GM23338 (cell line): Measurements from ENCODE around the gene AGRN. TPM values are rescaled to one million over a fixed set of nuclear protein-coding genes. Genes with fewer than 3 reads are reported as not detected.

ENCODE experiments used
- ATAC-seq: fragments of 200-7000 bp; cut with Tn5 transposase; 3 replicates; pipeline ENCODE4 v1.9.1; 2020
- DNase-seq: peaks from one replicate; pipeline ENCODE4 v3.0.0-alpha.2; 2015; ENCODE audit warnings: low spot score
- H2AFZ ChIP-seq: fragments of 200-600 bp; sonication (generic); 2 replicates; pipeline ENCODE4 v1.8.0; 2016; ENCODE audit warnings: antibody characterized with exemption, mild to moderate bottlenecking, moderate library complexity
- H3F3A ChIP-seq: fragments of 200-600 bp; sonication (generic); replicated peaks from 2 replicates; pipeline ENCODE4 v1.8.0; 2017; ENCODE audit warnings: antibody characterized with exemption, mixed run types, low read depth
- H3K27ac ChIP-seq: fragments of 200-600 bp; sonication (generic); 2 replicates; pipeline ENCODE4 v1.6.1; 2016; ENCODE audit warnings: low read depth
- H3K27me3 ChIP-seq: fragments of 200-600 bp; sonication (generic); 2 replicates; pipeline ENCODE4 v1.8.0; 2016; ENCODE audit warnings: mild to moderate bottlenecking, mixed run types, moderate library complexity; ENCODE audit not compliant: insufficient read depth
- H3K36me3 ChIP-seq: fragments of 200-600 bp; sonication (generic); 2 replicates; pipeline ENCODE4 v1.8.0; 2016; ENCODE audit warnings: mild to moderate bottlenecking; ENCODE audit not compliant: insufficient read depth
- H3K4me1 ChIP-seq: fragments of 200-600 bp; sonication (generic); 2 replicates; pipeline ENCODE4 v1.8.0; 2016; ENCODE audit warnings: mild to moderate bottlenecking, moderate library complexity; ENCODE audit not compliant: insufficient read depth
- H3K4me2 ChIP-seq: fragments of 200-600 bp; sonication (generic); 2 replicates; pipeline ENCODE4 v1.7.1; 2017; ENCODE audit warnings: mixed run types
- H3K4me3 ChIP-seq: fragments of 200-600 bp; sonication (generic); 2 replicates; pipeline ENCODE4 v1.6.1; 2016; ENCODE audit warnings: mixed run types
- H3K79me2 ChIP-seq: fragments of 200-600 bp; sonication (generic); replicated peaks from 2 replicates; pipeline ENCODE4 v1.8.0; 2017; ENCODE audit warnings: mild to moderate bottlenecking; ENCODE audit not compliant: insufficient read depth
- H3K9me2 ChIP-seq: fragments of 200-600 bp; sonication (generic); 2 replicates; pipeline ENCODE4 v1.8.0; 2017; ENCODE audit not compliant: insufficient read depth
- H4K20me1 ChIP-seq: fragments of 200-600 bp; sonication (generic); replicated peaks from 2 replicates; pipeline ENCODE4 v1.8.0; 2017; ENCODE audit warnings: mild to moderate bottlenecking; ENCODE audit not compliant: insufficient read depth
- H3K27ac Mint-ChIP-seq: 2 replicates; pipeline ENCODE4 v1.8.0; 2020; ENCODE audit warnings: inconsistent platforms, mild to moderate bottlenecking, moderate library complexity, mixed read lengths
- H3K27me3 Mint-ChIP-seq: 3 replicates; pipeline ENCODE4 v1.8.0; 2022; ENCODE audit warnings: low read depth, mild to moderate bottlenecking, moderate library complexity, mixed read lengths, inconsistent platforms; ENCODE audit not compliant: insufficient read depth, poor library complexity
- H3K36me3 Mint-ChIP-seq: 3 replicates; pipeline ENCODE4 v1.8.0; 2021; ENCODE audit warnings: low read depth, mild to moderate bottlenecking, inconsistent platforms, moderate library complexity, mixed read lengths
- H3K4me1 Mint-ChIP-seq: 3 replicates; pipeline ENCODE4 v1.8.0; 2020; ENCODE audit warnings: mild to moderate bottlenecking, inconsistent platforms, mixed read lengths
- H3K4me3 Mint-ChIP-seq: 3 replicates; pipeline ENCODE4 v1.8.0; 2021; ENCODE audit warnings: moderate library complexity, mild to moderate bottlenecking, inconsistent platforms, mixed read lengths
- H3K9me3 Mint-ChIP-seq: 3 replicates; pipeline ENCODE4 v1.8.0; 2020; ENCODE audit warnings: moderate library complexity, mild to moderate bottlenecking, inconsistent platforms, mixed read lengths
- JUNB ChIP-seq: IDR thresholded peaks from one replicate; pipeline ENCODE4 v1.6.1; 2016; ENCODE audit warnings: antibody characterized with exemption; ENCODE audit not compliant: unreplicated experiment
- NANOG ChIP-seq: IDR thresholded peaks from 2 replicates; pipeline ENCODE4 v1.6.1; 2016; ENCODE audit warnings: antibody characterized with exemption, borderline replicate concordance
- POLR2AphosphoS5 ChIP-seq: IDR thresholded peaks from 2 replicates; pipeline ENCODE4 v1.6.1; 2016; ENCODE audit warnings: antibody characterized with exemption, low read depth
- STAT1 ChIP-seq: IDR thresholded peaks from one replicate; pipeline ENCODE4 v1.6.1; 2016; ENCODE audit warnings: antibody characterized with exemption; ENCODE audit not compliant: unreplicated experiment
- ZNF114 ChIP-seq: fragments of 250-450 bp; sonication (Bioruptor Pico); IDR thresholded peaks from 2 replicates; pipeline ENCODE4 v1.5.0; 2020; ENCODE audit warnings: mild to moderate bottlenecking, moderate library complexity
- ZNF331 ChIP-seq: fragments of 250-450 bp; sonication (Bioruptor Pico); IDR thresholded peaks from 2 replicates; pipeline ENCODE4 v1.5.0; 2020; ENCODE audit warnings: low read depth, mild to moderate bottlenecking, moderate library complexity
- polyA plus RNA-seq: library from polyadenylated mRNA; unstranded; fragments of >200 nt; fragmentation: Nextera tagmentation; extraction: Ambion mirVana; gene quantifications from 2 replicates; pipeline ENCODE4 v1.2.1, GENCODE V29; 2016
- total RNA-seq: library from RNA; depleted of rRNA; stranded (reverse); fragments of >200 nt; shearing (Covaris generic); gene quantifications from 2 replicates; pipeline ENCODE4 v1.2.3, GENCODE V29; 2014
- TF ChIP-seq, protein P1 (sequence below): IDR thresholded peaks from one replicate; pipeline ENCODE4 v1.6.1; 2018; ENCODE audit warnings: antibody characterized with exemption; ENCODE audit not compliant: unreplicated experiment
- TF ChIP-seq, protein P2 (sequence below), 2 experiments: fragments of 200-600 bp in 1 of 2; sonication (generic) in 1 of 2; conservative IDR thresholded peaks; 2 replicates each; pipeline versions ENCODE4 v1.5.1 to v1.6.1; 2016 to 2017; ENCODE audit warnings: antibody characterized with exemption in 2 of 2, low read depth in 2 of 2, mild to moderate bottlenecking in 2 of 2, moderate library complexity in 1 of 2
- TF ChIP-seq, protein P3 (sequence below): IDR thresholded peaks from 2 replicates; pipeline ENCODE4 v1.6.1; 2016; ENCODE audit warnings: antibody characterized with exemption

The AGRN gene
- total and polyA plus RNA-seq, 2 experiments from 2014 or later: 12.3 to 185 TPM

DNA sequence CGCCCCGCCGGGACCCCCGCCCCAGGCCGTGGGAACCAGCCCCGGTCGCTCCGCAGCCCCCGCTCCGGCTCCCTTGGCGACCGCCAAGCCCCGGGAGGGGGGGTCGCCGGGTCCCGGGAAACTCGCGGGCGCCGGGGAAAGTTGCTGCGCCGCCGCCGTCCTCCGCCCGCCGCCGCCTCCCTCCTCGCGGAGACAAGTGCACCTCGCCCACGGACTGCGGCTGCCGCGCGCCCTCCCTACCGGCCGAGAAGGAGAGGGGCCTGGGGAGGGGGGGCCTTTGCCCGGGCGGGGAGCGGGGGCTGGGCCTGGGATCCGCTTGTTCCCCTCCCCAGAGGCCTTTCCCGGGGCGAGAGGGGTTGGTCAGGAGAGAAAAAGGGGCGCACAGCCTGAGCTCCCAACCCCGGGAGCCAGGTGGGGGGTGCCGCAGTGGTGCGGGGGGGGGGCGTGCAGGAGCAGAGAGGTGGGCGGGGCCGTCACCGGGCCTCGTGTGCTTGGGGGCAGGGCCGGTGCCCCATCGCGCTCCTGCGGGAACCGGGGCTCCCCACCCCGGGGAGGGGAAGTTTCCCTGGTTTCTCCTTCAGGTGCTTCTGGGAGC, 592 bp downstream of the AGRN start:
- TF ChIP-seq, protein P1, sequence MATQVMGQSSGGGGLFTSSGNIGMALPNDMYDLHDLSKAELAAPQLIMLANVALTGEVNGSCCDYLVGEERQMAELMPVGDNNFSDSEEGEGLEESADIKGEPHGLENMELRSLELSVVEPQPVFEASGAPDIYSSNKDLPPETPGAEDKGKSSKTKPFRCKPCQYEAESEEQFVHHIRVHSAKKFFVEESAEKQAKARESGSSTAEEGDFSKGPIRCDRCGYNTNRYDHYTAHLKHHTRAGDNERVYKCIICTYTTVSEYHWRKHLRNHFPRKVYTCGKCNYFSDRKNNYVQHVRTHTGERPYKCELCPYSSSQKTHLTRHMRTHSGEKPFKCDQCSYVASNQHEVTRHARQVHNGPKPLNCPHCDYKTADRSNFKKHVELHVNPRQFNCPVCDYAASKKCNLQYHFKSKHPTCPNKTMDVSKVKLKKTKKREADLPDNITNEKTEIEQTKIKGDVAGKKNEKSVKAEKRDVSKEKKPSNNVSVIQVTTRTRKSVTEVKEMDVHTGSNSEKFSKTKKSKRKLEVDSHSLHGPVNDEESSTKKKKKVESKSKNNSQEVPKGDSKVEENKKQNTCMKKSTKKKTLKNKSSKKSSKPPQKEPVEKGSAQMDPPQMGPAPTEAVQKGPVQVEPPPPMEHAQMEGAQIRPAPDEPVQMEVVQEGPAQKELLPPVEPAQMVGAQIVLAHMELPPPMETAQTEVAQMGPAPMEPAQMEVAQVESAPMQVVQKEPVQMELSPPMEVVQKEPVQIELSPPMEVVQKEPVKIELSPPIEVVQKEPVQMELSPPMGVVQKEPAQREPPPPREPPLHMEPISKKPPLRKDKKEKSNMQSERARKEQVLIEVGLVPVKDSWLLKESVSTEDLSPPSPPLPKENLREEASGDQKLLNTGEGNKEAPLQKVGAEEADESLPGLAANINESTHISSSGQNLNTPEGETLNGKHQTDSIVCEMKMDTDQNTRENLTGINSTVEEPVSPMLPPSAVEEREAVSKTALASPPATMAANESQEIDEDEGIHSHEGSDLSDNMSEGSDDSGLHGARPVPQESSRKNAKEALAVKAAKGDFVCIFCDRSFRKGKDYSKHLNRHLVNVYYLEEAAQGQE: no peak
- TF ChIP-seq, protein P2, sequence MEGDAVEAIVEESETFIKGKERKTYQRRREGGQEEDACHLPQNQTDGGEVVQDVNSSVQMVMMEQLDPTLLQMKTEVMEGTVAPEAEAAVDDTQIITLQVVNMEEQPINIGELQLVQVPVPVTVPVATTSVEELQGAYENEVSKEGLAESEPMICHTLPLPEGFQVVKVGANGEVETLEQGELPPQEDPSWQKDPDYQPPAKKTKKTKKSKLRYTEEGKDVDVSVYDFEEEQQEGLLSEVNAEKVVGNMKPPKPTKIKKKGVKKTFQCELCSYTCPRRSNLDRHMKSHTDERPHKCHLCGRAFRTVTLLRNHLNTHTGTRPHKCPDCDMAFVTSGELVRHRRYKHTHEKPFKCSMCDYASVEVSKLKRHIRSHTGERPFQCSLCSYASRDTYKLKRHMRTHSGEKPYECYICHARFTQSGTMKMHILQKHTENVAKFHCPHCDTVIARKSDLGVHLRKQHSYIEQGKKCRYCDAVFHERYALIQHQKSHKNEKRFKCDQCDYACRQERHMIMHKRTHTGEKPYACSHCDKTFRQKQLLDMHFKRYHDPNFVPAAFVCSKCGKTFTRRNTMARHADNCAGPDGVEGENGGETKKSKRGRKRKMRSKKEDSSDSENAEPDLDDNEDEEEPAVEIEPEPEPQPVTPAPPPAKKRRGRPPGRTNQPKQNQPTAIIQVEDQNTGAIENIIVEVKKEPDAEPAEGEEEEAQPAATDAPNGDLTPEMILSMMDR (conservative IDR thresholded peaks at IDR 0.05; ENCODE audit: low read depth in 2 of 2): no peak
- TF ChIP-seq POLR2AphosphoS5 (no peak), ZNF331 (CRISPR knock-in tag) (no peak), NANOG (no peak), JUNB (no peak), ZNF114 (CRISPR knock-in tag) (no peak), STAT1 (no peak)
- TF ChIP-seq, protein P3, sequence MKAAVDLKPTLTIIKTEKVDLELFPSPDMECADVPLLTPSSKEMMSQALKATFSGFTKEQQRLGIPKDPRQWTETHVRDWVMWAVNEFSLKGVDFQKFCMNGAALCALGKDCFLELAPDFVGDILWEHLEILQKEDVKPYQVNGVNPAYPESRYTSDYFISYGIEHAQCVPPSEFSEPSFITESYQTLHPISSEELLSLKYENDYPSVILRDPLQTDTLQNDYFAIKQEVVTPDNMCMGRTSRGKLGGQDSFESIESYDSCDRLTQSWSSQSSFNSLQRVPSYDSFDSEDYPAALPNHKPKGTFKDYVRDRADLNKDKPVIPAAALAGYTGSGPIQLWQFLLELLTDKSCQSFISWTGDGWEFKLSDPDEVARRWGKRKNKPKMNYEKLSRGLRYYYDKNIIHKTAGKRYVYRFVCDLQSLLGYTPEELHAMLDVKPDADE: no peak
- peaks cover 2% of the 10 kb centered on the region; the same call in 1 of the 2 replicates for H3K27me3 ChIP-seq
- H3K9me3 Mint-ChIP-seq: no peaks in the 10 kb centered on the region; the same call in 2 of the 3 replicates
- no peaks in the 10 kb centered on the region for H3K9me2 ChIP-seq
- H3K27me3 Mint-ChIP-seq: peaks cover 23% of the 10 kb centered on the region
- H3F3A ChIP-seq: no peaks in the 10 kb centered on the region
- H3K36me3 Mint-ChIP-seq: peaks cover 20% of the 10 kb centered on the region
- peaks cover 37% of the 10 kb centered on the region for H3K4me1 ChIP-seq
- H2AFZ ChIP-seq: no peak overlapping the region
- H3K27ac ChIP-seq: no peak overlapping the region
- H3K79me2 ChIP-seq: 0 out of 2 replicates have a peak, but pooled peaks cover 5% of the 10 kb centered on the region
- peak; percentile 28 for DNase-seq
- H3K4me3 ChIP-seq: peak overlapping the region; percentile 68
- ATAC-seq: no peak; the same call in 2 of the 3 replicates
- H3K4me2 ChIP-seq: peak overlapping the region; percentile 94
- H3K4me3 Mint-ChIP-seq: peak overlapping the region; percentile 67; the same call in 2 of the 3 replicates
- no peak overlapping the region for H3K27ac Mint-ChIP-seq
- 0 out of 2 replicates have a peak, but pooled peaks cover 4% of the 10 kb centered on the region for H4K20me1 ChIP-seq
- H3K4me1 Mint-ChIP-seq: peaks cover 29% of the 10 kb centered on the region
- no peaks in the 10 kb centered on the region for H3K36me3 ChIP-seq
